ENCODE measurements around the gene WNK4.
"Not testable (repeated sequence)": the region's sequence is repeated elsewhere in the genome, so short reads cannot be mapped to it uniquely, and the experiment has no call there.

Gene WNK4

DNA sequence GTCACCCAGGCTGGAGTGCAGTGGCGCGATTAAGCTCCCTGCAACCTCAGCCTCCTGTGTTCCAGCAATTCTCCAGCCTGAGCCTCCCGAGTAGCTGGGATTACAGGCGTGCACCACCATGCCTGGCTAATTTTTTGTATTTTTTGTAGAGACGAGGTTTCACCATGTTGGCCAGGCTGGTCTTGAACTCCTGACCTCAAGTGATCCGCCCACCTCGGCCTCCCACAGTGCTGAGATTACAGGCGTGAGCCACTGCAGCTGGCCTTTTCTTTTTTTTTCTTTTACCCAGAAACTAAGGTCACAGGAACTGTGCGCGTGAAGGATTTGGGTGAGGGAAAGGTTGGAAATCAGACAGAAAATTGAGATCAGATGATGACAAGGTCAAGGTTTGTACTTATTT, 10.4 kb upstream of the WNK4 start:
- DNase-seq (ENCODE audit: extremely low read depth in 1 of 2, low read depth in 1 of 2): not testable (repeated sequence)

GRCh38 chr17:42772945-42773289, 7.5 kb upstream of the WNK4 start:
- DNase-seq (ENCODE audit: extremely low read depth in 1 of 2, low read depth in 1 of 2): no peak

- DNase-seq (ENCODE audit: extremely low read depth in 1 of 2, low read depth in 1 of 2): peak; percentile 50 to 52
Measured at GRCh38 chr17:42773290-42774035, 6.9 kb upstream of the WNK4 start, which contains the start of gene VPS25. Gene VPS25 (plus strand): TSS chr17:42773449. CDS start chr17:42773476, 27 bp downstream.

DNA sequence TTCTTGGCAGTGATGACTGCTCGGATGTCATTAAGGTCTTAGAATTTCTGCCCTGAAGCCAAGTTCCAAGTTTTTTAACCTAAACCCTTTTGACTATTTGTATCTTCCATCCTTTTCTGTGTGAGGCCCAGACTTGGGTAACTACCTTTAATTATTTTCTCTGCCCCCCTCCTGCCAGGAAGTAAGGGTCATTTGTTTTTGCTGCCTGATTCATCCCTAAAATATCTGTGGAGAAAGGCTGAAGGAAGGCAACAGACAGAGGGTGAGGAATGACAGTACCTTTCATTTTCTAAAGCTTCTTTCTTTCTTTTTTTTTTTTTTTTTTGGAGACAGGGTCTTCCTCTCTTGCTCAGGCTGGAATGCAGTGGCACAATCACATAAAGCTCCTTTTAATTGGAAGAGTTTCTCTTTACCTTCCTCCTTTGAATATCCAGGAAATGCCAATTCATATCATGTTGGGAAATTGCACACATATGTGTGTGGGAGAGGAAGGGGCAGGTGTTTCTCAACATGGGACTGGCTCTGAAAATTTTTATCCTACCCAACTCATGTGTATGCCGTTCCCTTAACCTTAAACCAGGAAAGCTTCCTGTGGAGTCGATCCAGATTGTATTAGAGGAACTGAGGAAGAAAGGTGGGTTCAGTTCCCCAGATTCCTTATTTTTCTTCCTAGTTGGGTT, 6.2 kb upstream of the WNK4 start:
- DNase-seq (ENCODE audit: extremely low read depth in 1 of 2, low read depth in 1 of 2): no peak

GRCh38 chr17:42775534-42776098, 4.8 kb upstream of the WNK4 start:
- no peak for DNase-seq (ENCODE audit: extremely low read depth in 1 of 2, low read depth in 1 of 2)

DNA sequence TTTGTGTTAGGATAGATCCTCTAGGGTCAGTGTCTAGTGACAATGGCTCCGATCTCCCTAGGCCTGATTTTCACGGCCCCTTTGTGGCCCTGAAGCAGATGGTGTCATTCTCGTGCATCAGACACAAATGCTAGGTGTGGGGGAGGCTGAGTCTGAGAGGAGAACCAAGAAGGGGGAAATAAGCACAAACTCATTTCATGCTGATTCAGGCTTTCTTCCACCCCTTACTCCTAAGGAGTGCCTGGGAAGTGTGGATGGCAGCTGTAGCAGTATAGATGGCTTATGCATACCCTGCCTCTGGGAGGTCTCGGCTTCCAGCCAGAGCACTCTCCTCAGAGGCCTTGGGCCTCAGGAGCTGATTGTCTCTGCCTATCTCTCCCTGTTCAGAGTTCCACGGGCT, 1.8 kb upstream of the WNK4 start:
- DNase-seq (ENCODE audit: extremely low read depth in 1 of 2, low read depth in 1 of 2): no peak

GRCh38 chr17:42779304-42779935, 990 bp upstream of the WNK4 start:
- DNase-seq (ENCODE audit: extremely low read depth in 1 of 2, low read depth in 1 of 2): no peak

DNA sequence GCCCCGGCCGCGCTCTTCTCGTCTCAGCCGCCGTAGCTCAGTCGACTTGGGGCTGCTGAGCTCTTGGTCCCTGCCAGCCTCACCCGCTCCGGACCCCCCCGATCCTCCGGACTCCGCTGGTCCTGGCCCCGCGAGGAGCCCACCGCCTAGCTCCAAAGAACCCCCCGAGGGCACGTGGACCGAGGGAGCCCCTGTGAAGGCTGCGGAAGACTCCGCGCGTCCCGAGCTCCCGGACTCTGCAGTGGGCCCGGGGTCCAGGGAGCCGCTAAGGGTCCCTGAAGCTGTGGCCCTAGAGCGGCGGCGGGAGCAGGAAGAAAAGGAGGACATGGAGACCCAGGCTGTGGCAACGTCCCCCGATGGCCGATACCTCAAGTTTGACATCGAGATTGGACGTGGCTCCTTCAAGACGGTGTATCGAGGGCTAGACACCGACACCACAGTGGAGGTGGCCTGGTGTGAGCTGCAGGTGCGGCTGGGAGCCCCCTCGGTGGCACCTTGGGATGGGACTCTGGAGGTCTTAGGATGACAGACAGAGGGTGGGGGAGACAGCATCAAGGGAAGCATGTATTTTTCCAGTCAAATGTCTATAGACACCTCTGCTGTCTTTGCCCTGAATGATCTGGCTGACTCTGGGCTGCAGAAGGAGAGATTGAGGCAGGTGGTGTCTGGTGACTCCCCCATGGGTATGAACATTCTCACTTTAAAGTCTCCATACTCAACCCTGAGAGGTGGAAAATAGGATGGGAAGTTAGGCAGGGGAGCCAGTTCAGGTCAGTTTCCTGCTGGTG, 635 bp downstream of the WNK4 start:
- DNase-seq (ENCODE audit: extremely low read depth in 1 of 2, low read depth in 1 of 2): no peak

DNA sequence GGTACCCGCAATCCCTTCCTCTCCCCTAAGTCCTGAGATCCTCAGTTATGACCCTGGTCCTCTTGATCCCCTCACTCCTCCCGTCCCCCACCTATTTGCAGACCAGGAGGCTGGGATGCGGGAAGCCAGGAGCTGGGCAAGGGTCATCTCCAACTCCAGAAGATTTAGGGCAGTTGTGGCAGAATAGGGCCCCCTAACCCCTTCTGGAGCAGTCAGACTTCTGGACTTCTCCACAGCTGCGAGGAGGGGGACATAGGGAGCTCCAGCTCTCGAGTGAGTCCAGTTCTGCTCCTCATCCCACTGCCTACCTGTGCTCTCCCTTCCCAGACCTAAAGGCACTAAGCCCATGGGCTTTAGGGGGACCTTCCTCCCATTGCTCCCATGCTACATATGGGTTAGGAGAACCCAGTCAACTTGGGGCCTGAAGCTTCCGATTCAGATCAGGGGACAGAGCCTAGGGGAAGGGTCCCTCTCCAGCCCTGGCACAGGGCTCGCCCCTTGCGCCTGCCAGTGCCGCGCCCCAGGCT, 1.3 kb downstream of the WNK4 start:
- no peak for DNase-seq (ENCODE audit: extremely low read depth in 1 of 2, low read depth in 1 of 2)

DNA sequence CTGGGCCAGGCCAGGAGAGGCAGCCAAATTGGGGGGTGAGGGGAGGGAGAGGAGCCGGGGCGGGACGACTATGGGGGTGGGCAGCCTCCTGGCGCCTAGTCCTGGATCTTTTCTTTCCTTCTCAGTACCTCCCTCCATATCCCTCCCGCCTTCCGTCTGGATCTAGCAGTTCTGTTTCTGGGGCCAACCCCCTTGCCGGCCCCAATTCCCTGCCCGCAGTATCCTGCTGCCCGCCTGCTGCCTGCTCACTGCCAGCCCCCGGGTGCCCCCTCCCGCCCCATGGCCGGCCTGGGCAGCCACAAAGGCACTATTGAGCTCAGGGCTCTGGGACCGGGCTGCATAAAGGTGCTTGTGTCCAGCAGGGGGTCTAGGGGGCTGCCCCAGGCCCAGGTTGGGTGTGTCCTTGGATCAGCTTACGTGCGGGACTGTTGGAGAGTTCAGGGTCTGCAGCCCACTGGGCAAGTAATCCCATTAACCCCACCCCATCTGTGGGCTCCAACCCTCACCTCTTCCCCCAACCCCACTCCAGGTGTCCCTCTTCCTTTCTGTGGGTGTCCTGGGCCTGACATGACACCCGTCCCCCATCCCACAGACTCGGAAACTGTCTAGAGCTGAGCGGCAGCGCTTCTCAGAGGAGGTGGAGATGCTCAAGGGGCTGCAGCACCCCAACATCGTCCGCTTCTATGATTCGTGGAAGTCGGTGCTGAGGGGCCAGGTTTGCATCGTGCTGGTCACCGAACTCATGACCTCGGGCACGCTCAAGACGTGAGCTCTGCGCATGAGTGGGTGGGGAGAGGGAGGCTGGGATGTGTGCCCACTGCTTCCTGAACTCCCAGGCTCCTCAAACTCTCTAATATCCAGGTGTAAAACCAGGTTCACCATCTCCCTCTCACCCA, 2.0 kb downstream of the WNK4 start:
- DNase-seq (ENCODE audit: extremely low read depth in 1 of 2, low read depth in 1 of 2): no peak

DNA sequence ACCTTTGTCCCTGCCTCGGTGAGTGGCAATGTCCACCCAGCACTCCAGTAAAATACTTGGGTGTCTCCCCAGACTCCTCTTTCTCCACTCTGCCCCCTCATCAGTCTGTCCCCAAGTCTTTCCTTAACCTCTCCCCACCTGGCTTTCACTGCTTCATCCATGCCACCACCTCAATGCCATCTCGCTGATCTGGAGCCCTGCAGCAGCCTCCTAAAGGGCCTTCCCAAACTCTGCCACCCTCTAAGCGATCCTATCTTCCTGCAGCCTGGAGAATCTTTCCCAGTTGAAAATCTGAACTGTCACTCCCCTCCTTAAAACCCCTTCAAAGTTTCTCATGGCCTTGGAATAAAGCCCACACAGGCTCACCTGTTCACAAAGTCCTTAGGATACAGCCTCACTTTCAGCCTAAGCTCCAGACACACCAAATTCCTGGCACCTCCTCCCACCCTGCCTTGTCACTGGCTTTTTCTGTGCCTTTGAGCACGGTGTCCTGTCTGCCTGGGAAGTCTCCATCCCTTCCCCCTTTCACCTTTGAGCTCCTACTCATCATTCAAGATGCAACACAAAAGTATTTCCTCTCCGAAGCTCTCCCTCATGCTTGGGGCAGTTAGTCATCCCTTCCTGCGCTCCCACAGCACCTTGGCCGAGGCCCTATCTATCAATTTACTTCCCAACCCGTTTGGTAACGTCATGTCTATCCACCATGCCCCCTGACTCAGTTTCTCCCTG, 2.8 kb downstream of the WNK4 start:
- no peak for DNase-seq (ENCODE audit: extremely low read depth in 1 of 2, low read depth in 1 of 2)

GRCh38 chr17:42783791-42784138, 3.4 kb downstream of the WNK4 start:
- DNase-seq (ENCODE audit: extremely low read depth in 1 of 2, low read depth in 1 of 2): no peak

GRCh38 chr17:42784409-42784808, 4.0 kb downstream of the WNK4 start:
- DNase-seq (ENCODE audit: extremely low read depth in 1 of 2, low read depth in 1 of 2): no peak

DNA sequence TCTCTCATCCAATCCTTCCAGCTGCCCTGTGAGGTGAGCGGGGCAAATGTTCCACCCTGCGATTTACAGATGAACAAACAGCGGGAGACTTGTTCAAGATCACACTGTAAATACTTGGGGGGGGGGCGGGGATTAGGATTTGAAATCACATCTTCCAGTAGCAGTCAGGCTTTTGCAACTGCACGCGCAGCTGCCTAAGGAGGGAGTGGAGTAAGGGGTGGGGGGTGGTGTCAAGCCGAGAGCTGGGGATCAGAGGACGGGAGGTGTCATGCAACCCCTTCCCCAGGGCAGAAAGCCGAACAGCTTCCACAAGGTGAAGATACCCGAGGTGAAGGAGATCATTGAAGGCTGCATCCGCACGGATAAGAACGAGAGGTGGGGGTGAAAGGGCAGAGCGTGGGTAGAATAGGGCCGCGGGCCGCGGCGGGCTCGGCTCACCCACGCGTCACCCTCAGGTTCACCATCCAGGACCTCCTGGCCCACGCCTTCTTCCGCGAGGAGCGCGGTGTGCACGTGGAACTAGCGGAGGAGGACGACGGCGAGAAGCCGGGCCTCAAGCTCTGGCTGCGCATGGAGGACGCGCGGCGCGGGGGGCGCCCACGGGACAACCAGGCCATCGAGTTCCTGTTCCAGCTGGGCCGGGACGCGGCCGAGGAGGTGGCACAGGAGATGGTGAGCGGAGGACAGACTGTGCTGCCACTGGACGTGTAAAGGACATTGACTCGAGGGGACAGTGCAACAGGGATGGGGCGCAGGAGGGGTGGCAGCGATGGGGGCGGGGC, 4.6 kb downstream of the WNK4 start:
- no peak for DNase-seq (ENCODE audit: extremely low read depth in 1 of 2, low read depth in 1 of 2)

DNA sequence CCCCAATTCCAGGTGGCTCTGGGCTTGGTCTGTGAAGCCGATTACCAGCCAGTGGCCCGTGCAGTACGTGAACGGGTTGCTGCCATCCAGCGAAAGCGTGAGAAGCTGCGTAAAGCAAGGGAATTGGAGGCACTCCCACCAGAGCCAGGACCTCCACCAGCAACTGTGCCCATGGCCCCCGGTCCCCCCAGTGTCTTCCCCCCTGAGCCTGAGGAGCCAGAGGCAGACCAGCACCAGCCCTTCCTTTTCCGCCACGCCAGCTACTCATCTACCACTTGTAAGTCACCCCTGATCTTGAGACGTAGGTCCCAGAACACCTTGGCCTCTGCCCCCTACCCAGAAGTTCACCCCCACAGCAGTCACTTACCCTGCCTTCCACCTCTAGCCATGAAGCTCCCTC, 6.9 kb downstream of the WNK4 start:
- no peak for DNase-seq (ENCODE audit: extremely low read depth in 1 of 2, low read depth in 1 of 2)

GRCh38 chr17:42791948-42792347, 11.5 kb downstream of the WNK4 start:
- no peak for DNase-seq (ENCODE audit: extremely low read depth in 1 of 2, low read depth in 1 of 2)

DNA sequence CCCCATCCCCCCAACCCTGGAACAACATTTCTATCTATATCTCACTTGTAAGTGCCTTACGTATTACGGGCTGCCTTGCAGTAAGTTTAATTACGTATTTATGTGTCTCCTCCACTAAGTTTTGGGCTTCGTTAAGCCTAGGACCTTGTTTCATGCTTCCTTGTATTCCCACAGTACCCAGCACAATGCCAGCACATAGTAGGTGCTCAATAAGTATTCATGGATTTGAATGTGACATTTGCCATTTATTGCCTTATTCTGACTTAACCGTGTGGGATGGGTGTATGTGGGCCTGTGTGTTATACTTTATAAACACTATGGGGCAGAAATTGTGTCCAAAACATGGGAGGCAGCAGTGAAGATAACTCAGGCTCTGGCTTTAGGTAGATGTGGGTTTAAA, 12.1 kb downstream of the WNK4 start:
- DNase-seq (ENCODE audit: extremely low read depth in 1 of 2, low read depth in 1 of 2): no peak

GRCh38 chr17:42795061-42795460, 14.7 kb downstream of the WNK4 start:
- DNase-seq (ENCODE audit: extremely low read depth in 1 of 2, low read depth in 1 of 2): no peak

Data from activated CD8-positive, alpha-beta memory T cell treated with anti-CD3 and anti-CD28 coated beads for 1 hour (primary cell).